Astrocyte of the spinal cord (primary cell): ENCODE results near the gene BMPR1B.

Source experiments
- DNase-seq: peaks from one replicate; pipeline ENCODE4 v3.0.0; 2011; ENCODE audit warnings: low read depth, low spot score
- H3K4me3 ChIP-seq: 2 replicates; pipeline ENCODE4 v1.5.1; 2011; ENCODE audit warnings: low read depth, mild to moderate bottlenecking, low read length, moderate library complexity
- CTCF ChIP-seq: IDR thresholded peaks from 2 replicates; pipeline ENCODE4 v1.5.1; 2012; ENCODE audit warnings: low read depth, mild to moderate bottlenecking, low read length, inconsistent platforms
- in situ Hi-C: cut with HindIII; loops from 2 replicates; pipeline ENCODE4 v1.10.0; 2017; ENCODE audit warnings: low sequenced_read_pairs

BMPR1B gene

GRCh38 chr4:95155759-95156451 lies 398.1 kb downstream of the BMPR1B start:
- H3K4me3 ChIP-seq: no peak overlapping the region
- in situ Hi-C loops: no loop called here
- peak; percentile 53 for TF ChIP-seq CTCF
- peak; percentile 70 for DNase-seq

GRCh38 chr4:95156452-95156765 lies 398.7 kb downstream of the BMPR1B start:
- in situ Hi-C loops: no loop called here
- H3K4me3 ChIP-seq: no peak overlapping the region
- no peak for TF ChIP-seq CTCF
- DNase-seq: no peak

GRCh38 chr4:95157596-95157995 lies 399.8 kb downstream of the BMPR1B start:
- no peak overlapping the region for H3K4me3 ChIP-seq
- no peak for DNase-seq
- in situ Hi-C loops: no loop called here
- no peak for TF ChIP-seq CTCF

DNA sequence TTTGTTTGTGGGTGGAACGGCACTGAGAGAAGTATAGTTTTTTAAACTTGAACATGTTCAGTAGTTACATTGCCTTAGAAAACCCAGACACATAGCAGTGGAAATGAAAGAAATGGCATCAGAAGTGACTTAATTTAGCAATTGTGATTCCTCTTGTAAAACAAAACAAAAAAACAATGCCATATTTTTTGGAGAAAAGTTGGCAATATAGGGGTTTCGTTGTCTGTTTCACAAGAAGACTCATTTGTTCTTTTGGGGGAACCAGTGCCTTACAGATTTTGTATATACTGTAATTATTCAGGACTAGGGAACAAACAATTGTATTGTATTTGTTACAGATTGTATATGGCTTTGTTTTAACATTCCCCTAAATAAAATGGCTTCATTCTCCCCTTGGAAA lies 400.3 kb downstream of the BMPR1B start:
- no peak for DNase-seq
- no peak overlapping the region for H3K4me3 ChIP-seq
- in situ Hi-C loops: no loop called here
- no peak for TF ChIP-seq CTCF

- TF ChIP-seq CTCF: no peak
- no peak overlapping the region for H3K4me3 ChIP-seq
- in situ Hi-C loops: no loop called here
Observed at GRCh38 chr4:95158626-95159025, 400.9 kb downstream of the BMPR1B start.

GRCh38 chr4:95159384-95159783 lies 401.6 kb downstream of the BMPR1B start:
- in situ Hi-C loops: no loop called here
- no peak for DNase-seq
- TF ChIP-seq CTCF: no peak
- no peak overlapping the region for H3K4me3 ChIP-seq

More at GRCh38 chr4:95158626-95159025, 400.9 kb downstream of the BMPR1B start:
- DNase-seq: no peak
